ENCODE results near the gene ZNF784. TPM values are rescaled to one million over a fixed set of nuclear protein-coding genes. Genes with fewer than 3 reads are reported as not detected.

Gene ZNF784, protein sequence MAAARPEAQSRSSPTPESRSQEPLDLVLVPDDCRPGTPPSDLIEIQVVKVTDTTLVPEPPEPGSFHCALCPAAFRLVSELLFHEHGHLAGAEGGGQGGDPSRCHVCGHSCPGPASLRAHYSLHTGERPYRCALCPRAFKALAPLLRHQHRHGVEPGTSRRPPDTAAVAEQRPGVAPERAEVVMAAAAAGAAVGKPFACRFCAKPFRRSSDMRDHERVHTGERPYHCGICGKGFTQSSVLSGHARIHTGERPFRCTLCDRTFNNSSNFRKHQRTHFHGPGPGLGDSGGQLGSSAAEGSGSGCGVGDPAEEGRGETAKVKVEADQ
- total RNA-seq (15.1 and 15.4 TPM in 2 replicates), polyA plus RNA-seq (13.3 and 14.0 TPM in 2 replicates)

DNA sequence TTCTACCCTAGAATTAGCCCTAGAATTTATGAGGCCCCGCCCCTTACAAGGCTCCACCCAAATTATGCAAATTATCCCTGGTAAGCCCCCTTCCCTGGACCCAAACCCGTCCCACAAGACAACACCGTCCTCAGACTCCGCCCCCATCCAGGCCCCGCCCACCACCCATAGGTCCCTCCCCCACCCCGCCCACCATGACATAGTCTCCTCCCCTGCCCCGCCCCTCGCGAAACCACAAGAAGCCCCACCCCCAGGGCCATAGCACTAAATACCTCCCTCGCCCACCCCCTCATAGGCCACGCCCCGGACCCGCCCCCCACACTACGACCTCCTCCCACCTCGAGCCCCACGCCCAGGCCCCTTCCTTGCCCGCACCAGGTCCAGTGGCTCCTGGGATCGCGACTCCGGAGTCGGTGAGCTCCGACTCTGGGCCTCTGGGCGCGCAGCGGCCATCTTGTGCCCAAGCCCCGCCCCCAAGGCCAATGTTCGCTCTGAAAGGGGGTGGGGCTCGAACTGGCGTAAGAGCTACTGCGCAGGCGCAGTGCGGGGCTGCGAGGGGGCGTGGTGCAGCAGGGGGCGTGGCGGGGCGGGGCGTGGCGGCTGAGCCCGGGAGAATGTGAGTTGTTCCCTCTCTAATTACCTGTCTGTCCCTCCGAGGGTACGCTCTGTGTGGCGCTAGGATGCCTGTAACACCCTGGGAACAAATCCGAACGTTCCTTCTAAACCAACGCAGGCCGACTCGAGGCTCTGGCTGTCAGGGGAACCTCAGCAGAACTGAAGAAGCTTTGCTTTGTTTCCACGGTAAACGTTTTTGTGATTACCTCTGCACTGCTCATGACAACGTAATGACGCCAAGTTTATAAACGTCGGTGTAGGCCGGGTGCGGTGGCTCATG, at the start of gene ZNF784:
Gene ZNF784 (minus strand): TSS at position 458 of the 895 bp plus-strand sequence. CDS start 5 bp downstream, at position 453.
- Histone ChIP-seq H3K9me3 (ENCODE audit: low read depth) (no peaks in the 10 kb centered on the region), H3K4me1 (ENCODE audit: low read depth) (peaks cover 3% of the 10 kb centered on the region), H3K27ac (peak within 1 kb of the TSS; percentile 99), H3K4me3 (peak within 1 kb of the TSS; percentile 51), H3K36me3 (peaks cover 2% of the 10 kb centered on the region), H3K27me3 (no peaks in the 10 kb centered on the region)
- peak; percentile 95 to 98 for DNase-seq (ENCODE audit: low read depth in 1 of 2, low spot score in 1 of 2)
- TF ChIP-seq, protein P1, sequence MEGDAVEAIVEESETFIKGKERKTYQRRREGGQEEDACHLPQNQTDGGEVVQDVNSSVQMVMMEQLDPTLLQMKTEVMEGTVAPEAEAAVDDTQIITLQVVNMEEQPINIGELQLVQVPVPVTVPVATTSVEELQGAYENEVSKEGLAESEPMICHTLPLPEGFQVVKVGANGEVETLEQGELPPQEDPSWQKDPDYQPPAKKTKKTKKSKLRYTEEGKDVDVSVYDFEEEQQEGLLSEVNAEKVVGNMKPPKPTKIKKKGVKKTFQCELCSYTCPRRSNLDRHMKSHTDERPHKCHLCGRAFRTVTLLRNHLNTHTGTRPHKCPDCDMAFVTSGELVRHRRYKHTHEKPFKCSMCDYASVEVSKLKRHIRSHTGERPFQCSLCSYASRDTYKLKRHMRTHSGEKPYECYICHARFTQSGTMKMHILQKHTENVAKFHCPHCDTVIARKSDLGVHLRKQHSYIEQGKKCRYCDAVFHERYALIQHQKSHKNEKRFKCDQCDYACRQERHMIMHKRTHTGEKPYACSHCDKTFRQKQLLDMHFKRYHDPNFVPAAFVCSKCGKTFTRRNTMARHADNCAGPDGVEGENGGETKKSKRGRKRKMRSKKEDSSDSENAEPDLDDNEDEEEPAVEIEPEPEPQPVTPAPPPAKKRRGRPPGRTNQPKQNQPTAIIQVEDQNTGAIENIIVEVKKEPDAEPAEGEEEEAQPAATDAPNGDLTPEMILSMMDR (IDR thresholded peaks at IDR 0.05; ENCODE audit: low read depth, low read length) = no peak

DNA sequence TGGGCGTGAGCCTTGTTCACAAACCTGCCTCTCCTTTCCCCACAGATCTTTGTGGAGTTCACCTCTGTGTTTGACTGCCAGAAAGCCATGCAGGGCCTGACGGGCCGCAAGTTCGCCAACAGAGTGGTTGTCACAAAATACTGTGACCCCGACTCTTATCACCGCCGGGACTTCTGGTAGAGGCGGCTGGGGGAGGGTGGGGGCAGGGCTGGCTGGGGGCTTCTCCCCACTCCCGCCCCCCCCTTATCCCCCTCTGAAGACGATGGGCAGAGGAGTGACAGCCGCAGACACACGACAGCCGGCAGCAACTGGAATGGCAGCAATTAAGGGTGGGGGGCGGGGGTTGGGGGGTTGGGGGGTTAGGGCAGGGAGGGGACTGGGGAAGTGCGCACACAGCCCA, 49.5 kb upstream of the ZNF784 start:
- peaks cover 18% of the 10 kb centered on the region for H3K36me3 ChIP-seq
- TF ChIP-seq, protein P1 (IDR thresholded peaks at IDR 0.05; ENCODE audit: low read depth, low read length) = no peak
- no peaks in the 10 kb centered on the region for H3K9me3 ChIP-seq (ENCODE audit: low read depth)
- peak overlapping the region; percentile 55 for H3K27ac ChIP-seq
- DNase-seq (ENCODE audit: low read depth in 1 of 2, low spot score in 1 of 2) = no peak
- no peak overlapping the region for H3K4me3 ChIP-seq
- H3K27me3 ChIP-seq = no peaks in the 10 kb centered on the region
- H3K4me1 ChIP-seq (ENCODE audit: low read depth) = peaks cover 13% of the 10 kb centered on the region

DNA sequence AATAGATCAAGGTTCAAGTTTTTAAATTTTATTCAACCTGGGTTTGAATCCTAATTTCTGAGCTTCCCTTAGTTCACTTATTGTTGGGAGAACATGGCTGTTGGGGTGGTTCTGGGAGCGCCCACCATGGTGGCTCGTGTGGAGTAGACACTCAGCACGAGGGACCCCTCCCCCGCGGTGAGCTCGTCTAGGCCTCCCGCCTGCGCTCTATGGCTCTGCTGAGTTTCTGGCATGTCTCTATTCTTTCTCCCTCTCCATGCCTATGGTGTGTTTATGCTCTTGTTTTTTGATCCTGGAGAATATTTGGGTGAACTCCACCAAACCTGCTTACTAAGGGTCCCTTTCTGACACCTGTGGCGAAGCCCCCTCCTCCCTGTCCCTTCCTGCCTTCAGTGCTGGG, 49.1 kb upstream of the ZNF784 start:
- H3K27me3 ChIP-seq = no peaks in the 10 kb centered on the region
- no peak overlapping the region for H3K4me3 ChIP-seq
- no peak for DNase-seq (ENCODE audit: low read depth in 1 of 2, low spot score in 1 of 2)
- no peaks in the 10 kb centered on the region for H3K9me3 ChIP-seq (ENCODE audit: low read depth)
- H3K36me3 ChIP-seq = peaks cover 18% of the 10 kb centered on the region
- TF ChIP-seq, protein P1 (IDR thresholded peaks at IDR 0.05; ENCODE audit: low read depth, low read length) = no peak
- peak overlapping the region; percentile 55 for H3K27ac ChIP-seq
- H3K4me1 ChIP-seq (ENCODE audit: low read depth) = peaks cover 13% of the 10 kb centered on the region

DNA sequence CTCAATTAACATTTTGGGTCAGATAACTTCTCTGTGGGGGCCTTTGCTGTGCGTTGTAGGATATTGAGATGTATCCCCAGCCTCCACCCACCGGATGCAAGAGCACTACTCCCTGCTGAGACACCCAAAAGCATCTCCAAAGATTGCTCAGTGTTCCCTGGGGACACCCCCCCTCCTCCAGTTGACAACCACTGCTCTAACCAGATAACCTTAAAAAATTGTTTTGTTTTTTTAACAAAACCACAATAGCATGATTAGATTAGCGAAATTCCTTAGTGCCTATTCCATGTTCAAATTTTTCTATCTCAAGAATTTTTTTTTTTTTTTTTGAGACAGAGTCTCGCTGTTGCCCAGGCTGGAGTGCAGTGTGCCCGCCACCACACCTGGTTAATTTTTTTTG, 48.1 kb upstream of the ZNF784 start:
- Histone ChIP-seq H3K4me1 (ENCODE audit: low read depth) (peaks cover 13% of the 10 kb centered on the region), H3K4me3 (no peak overlapping the region), H3K9me3 (ENCODE audit: low read depth) (no peaks in the 10 kb centered on the region), H3K27me3 (no peaks in the 10 kb centered on the region), H3K27ac (peak overlapping the region; percentile 7), H3K36me3 (peaks cover 20% of the 10 kb centered on the region)
- TF ChIP-seq, protein P1 (IDR thresholded peaks at IDR 0.05; ENCODE audit: low read depth, low read length) = no peak
- peak in 1 of 2 donors; percentile 50 for DNase-seq (ENCODE audit: low read depth in 1 of 2, low spot score in 1 of 2)

DNA sequence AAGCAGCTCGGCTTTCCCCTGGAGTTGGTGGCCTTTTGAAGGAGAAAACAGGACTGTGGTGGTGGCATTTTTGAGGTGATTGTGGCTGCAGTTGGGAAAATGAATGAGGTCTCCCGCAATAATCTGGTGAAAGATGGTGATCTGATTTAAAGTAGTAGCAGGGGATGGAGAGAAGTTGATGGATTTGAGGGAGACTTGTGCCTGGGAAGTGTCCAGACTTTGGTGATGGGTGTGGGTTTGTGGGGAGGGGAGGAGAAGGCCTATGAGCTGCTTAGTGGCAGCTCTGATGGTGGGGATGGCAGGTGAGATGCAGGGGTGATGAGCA, 46.6 kb upstream of the ZNF784 start:
- no peaks in the 10 kb centered on the region for H3K27me3 ChIP-seq
- H3K4me3 ChIP-seq = no peak overlapping the region
- TF ChIP-seq, protein P1 (IDR thresholded peaks at IDR 0.05; ENCODE audit: low read depth, low read length) = no peak
- no peaks in the 10 kb centered on the region for H3K9me3 ChIP-seq (ENCODE audit: low read depth)
- H3K36me3 ChIP-seq = peaks cover 34% of the 10 kb centered on the region
- DNase-seq (ENCODE audit: low read depth in 1 of 2, low spot score in 1 of 2) = no peak
- peaks cover 6% of the 10 kb centered on the region for H3K4me1 ChIP-seq (ENCODE audit: low read depth)
- peak overlapping the region; percentile 46 for H3K27ac ChIP-seq
